Mesendoderm (in vitro differentiated cells): ENCODE results near the gene APP.

Experiments used
- DNase-seq: peaks from one replicate; pipeline ENCODE4 v3.0.0; 2013
- H2AK5ac ChIP-seq: 2 replicates; pipeline ENCODE4 v1.6.1; 2013; ENCODE audit warnings: low read length, inconsistent platforms
- H2BK120ac ChIP-seq: 2 replicates; pipeline ENCODE4 v1.6.1; 2013; ENCODE audit warnings: low read depth, mild to moderate bottlenecking, low read length, moderate library complexity, mixed read lengths
- H2BK15ac ChIP-seq: replicated peaks from 2 replicates; pipeline ENCODE4 v1.6.1; 2013; ENCODE audit warnings: low read depth, mild to moderate bottlenecking, moderate library complexity
- H2BK5ac ChIP-seq: 2 replicates; pipeline ENCODE4 v1.6.1; 2013; ENCODE audit warnings: low read length, inconsistent platforms
- H3K18ac ChIP-seq: 2 replicates; pipeline ENCODE4 v1.6.1; 2013; ENCODE audit warnings: mild to moderate bottlenecking, low read length, mixed read lengths
- H3K23ac ChIP-seq: one replicate; pipeline ENCODE4 v1.6.1; 2013; ENCODE audit warnings: low read length
- H3K27ac ChIP-seq: 2 replicates; pipeline ENCODE4 v1.5.1; 2013; ENCODE audit warnings: low read depth, mild to moderate bottlenecking, inconsistent platforms, low read length, moderate library complexity
- H3K27me3 ChIP-seq: 2 replicates; pipeline ENCODE4 v1.6.1; 2013; ENCODE audit warnings: low read length, control low read depth, mild to moderate bottlenecking, inconsistent platforms; ENCODE audit not compliant: insufficient read depth, poor library complexity
- H3K36me3 ChIP-seq: 2 replicates; pipeline ENCODE4 v1.6.1; 2013; ENCODE audit warnings: low read length, inconsistent platforms; ENCODE audit not compliant: control insufficient read depth, insufficient read depth
- H3K4ac ChIP-seq: one replicate; pipeline ENCODE4 v1.6.1; 2013; ENCODE audit warnings: low read depth, mild to moderate bottlenecking, low read length, moderate library complexity
- H3K4me1 ChIP-seq: 2 replicates; pipeline ENCODE4 v1.6.1; 2013; ENCODE audit warnings: low read depth, low read length, inconsistent platforms; ENCODE audit not compliant: control insufficient read depth
- H3K4me2 ChIP-seq: 2 replicates; pipeline ENCODE4 v1.6.1; 2013; ENCODE audit warnings: low read length
- H3K4me3 ChIP-seq: 2 replicates; pipeline ENCODE4 v1.5.1; 2013; ENCODE audit warnings: mild to moderate bottlenecking, low read length
- H3K56ac ChIP-seq: one replicate; pipeline ENCODE4 v1.6.1; 2013; ENCODE audit warnings: low read length
- H3K79me1 ChIP-seq: 2 replicates; pipeline ENCODE4 v1.6.1; 2013; ENCODE audit warnings: low read length, inconsistent platforms
- H3K79me2 ChIP-seq: 2 replicates; pipeline ENCODE4 v1.6.1; 2013; ENCODE audit warnings: mild to moderate bottlenecking, low read length; ENCODE audit not compliant: control insufficient read depth, insufficient read depth
- H3K9ac ChIP-seq: 2 replicates; pipeline ENCODE4 v1.6.1; 2013; ENCODE audit warnings: low read length, inconsistent platforms
- H4K5ac ChIP-seq: one replicate; pipeline ENCODE4 v1.6.1; 2013; ENCODE audit warnings: low read length
- H4K8ac ChIP-seq: one replicate; pipeline ENCODE4 v1.6.1; 2013; ENCODE audit warnings: low read depth, mild to moderate bottlenecking, control low read depth, low read length, moderate library complexity
- WGBS: extraction: QIAGEN DNeasy Blood & Tissue Kit; methylation state at CpG from one replicate; pipeline ENCODE4 v1.1.7; 2013; ENCODE audit warnings: low lambda C conversion rate, missing lambda C conversion rate; ENCODE audit not compliant: insufficient coverage; ENCODE audit errors: extremely low coverage; 5-methylcytosine and 5-hydroxymethylcytosine counted together

The APP gene

DNA sequence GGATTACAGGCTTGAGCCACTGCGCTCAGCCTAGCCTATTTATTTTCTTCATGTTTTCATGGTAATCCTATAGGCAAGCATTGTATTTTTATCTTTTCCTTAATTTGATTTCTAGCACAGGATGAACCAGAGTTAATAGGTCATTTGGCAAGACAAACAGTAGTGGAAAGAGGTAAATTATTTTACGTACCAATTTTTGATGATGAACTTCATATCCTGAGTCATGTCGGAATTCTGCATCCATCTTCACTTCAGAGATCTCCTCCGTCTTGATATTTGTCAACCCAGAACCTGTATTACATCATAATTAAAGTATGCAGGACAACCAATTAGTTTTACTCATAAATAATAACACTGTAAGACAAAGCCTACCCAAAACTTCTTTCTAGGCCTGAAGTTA, 273.2 kb downstream of the APP start:
- no peak overlapping the region for H3K4me3 ChIP-seq
- H3K4me2 ChIP-seq, result no peak overlapping the region
- WGBS, result no CpG with 5 or more reads among the region's 4 CpGs

DNA sequence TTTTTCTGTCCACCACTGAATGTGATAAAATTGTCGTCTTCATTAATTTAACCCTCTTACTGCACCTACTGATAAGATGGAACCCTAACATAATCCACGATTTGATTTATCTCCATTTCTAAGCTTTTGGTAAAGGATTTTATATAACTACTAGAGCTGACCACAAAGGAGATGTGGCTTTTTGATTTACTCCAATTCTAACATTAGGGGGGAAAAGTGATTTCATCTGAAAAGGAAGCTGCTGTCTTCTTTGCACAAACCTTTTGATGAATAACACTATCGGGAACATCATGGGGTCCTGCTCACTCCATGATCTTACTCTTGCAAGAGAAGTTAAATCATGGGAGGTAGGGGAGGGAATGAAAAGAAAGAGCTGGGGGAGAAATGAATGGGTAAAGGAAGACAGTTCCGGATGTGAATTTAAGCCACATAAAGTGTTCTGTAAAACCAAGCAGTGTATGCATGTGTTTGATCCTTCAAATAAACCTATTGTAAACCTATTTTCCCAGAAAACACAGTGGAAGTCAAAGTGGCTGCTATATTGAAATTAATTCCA, 274.0 kb downstream of the APP start:
- Histone ChIP-seq H3K4me2 (no peak overlapping the region), H2AK5ac (no peak overlapping the region), H2BK5ac (no peak overlapping the region), H3K79me2 (no peaks in the 10 kb centered on the region), H3K18ac (no peak overlapping the region), H2BK120ac (no peak overlapping the region), H3K36me3 (peaks cover 6% of the 10 kb centered on the region), H4K8ac (no peak overlapping the region), H3K23ac (no peak overlapping the region), H3K79me1 (no peaks in the 10 kb centered on the region), H4K5ac (no peak overlapping the region), H2BK15ac (no peak overlapping the region), H3K56ac (no peak overlapping the region), H3K27ac (no peak overlapping the region), H3K9ac (no peak overlapping the region), H3K4ac (no peak overlapping the region), H3K27me3 (no peaks in the 10 kb centered on the region), H3K4me3 (no peak overlapping the region), H3K4me1 (peaks cover 7% of the 10 kb centered on the region)
- WGBS, result no CpG with 5 or more reads among the region's 4 CpGs
- DNase-seq, result no peak

More for the DNA sequence above, 273.2 kb downstream of the APP start:
- no peak for DNase-seq
- no peaks in the 10 kb centered on the region for H3K79me2 ChIP-seq
- no peak overlapping the region for H3K9ac ChIP-seq
- H2BK5ac ChIP-seq, result no peak overlapping the region
- no peak overlapping the region for H2BK120ac ChIP-seq
- H3K36me3 ChIP-seq, result peaks cover 7% of the 10 kb centered on the region
- no peaks in the 10 kb centered on the region for H3K27me3 ChIP-seq
- H3K4ac ChIP-seq, result no peak overlapping the region
- no peaks in the 10 kb centered on the region for H3K79me1 ChIP-seq
- H2AK5ac ChIP-seq, result no peak overlapping the region
- no peak overlapping the region for H2BK15ac ChIP-seq
- H4K5ac ChIP-seq, result no peak overlapping the region
- no peak overlapping the region for H3K27ac ChIP-seq
- no peak overlapping the region for H4K8ac ChIP-seq
- H3K4me1 ChIP-seq, result peaks cover 7% of the 10 kb centered on the region
- no peak overlapping the region for H3K18ac ChIP-seq
- no peak overlapping the region for H3K56ac ChIP-seq
- H3K23ac ChIP-seq, result no peak overlapping the region

DNA sequence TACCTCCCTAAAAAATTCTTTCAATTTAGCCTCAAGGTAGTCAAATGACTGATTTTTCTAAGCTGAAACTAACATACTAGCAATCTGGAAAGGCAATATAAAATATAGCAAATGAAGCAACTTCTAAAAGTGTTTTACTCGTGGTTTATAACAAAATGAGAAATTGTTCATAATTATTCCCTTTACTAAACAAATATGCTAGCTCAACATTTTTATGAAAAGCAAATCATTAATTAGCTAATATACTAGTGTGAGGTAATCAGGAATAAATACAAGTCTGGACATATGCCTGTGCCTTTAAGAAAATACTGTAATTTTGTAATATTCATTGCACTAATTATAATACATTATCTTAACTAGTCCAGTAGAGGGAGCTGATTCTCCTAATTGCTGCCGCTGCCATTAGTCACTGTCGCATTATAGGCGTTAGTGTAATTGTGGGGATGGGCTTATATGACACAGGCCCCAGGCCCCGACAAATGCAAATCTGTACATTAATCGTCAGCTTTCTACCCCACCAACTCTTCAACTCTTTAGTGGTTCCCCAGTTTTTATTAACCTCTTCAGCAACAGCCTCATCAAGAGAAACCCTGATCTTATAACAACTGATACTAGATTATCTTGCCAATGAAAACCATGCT, 274.9 kb downstream of the APP start:
- Histone ChIP-seq H3K23ac (no peak overlapping the region), H3K9ac (no peak overlapping the region), H3K4ac (no peak overlapping the region), H4K8ac (no peak overlapping the region), H3K27me3 (no peaks in the 10 kb centered on the region), H3K27ac (no peak overlapping the region), H3K4me2 (no peak overlapping the region), H3K18ac (no peak overlapping the region), H3K36me3 (peaks cover 6% of the 10 kb centered on the region), H2BK120ac (no peak overlapping the region), H2BK5ac (no peak overlapping the region), H3K79me2 (no peaks in the 10 kb centered on the region), H3K4me1 (peaks cover 7% of the 10 kb centered on the region), H3K4me3 (no peak overlapping the region), H3K56ac (no peak overlapping the region), H3K79me1 (no peaks in the 10 kb centered on the region), H2AK5ac (no peak overlapping the region), H2BK15ac (no peak overlapping the region), H4K5ac (no peak overlapping the region)
- DNase-seq, result no peak
- no CpG with 5 or more reads among the region's 6 CpGs for WGBS

DNA sequence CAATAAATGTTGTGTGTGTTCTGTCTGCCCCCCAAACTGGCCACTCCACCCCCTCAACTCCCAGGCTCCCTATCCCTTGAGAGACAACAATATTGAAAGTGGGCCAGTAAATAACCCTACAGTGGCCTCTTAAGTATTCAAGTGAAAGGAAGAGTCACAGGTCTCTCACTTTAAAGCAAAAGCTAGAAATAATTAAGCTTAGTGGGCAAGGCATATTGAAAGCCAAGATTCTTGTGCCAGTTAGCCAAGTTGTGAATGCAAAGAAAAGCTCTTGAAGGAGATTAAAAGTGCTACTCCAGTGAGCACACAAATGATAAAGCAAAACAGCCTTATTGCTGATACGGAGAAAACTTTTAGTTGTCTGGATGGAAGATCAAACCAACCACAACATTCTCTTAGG, 277.4 kb downstream of the APP start:
- no peak overlapping the region for H4K5ac ChIP-seq
- H3K79me2 ChIP-seq, result no peaks in the 10 kb centered on the region
- H2BK5ac ChIP-seq, result no peak overlapping the region
- H2BK120ac ChIP-seq, result no peak overlapping the region
- H3K9ac ChIP-seq, result no peak overlapping the region
- no peak overlapping the region for H3K56ac ChIP-seq
- H3K18ac ChIP-seq, result no peak overlapping the region
- no peak overlapping the region for H2BK15ac ChIP-seq
- H3K27me3 ChIP-seq, result no peaks in the 10 kb centered on the region
- H3K79me1 ChIP-seq, result peaks cover 2% of the 10 kb centered on the region
- no peak overlapping the region for H4K8ac ChIP-seq
- no peak overlapping the region for H3K4ac ChIP-seq
- H3K27ac ChIP-seq, result no peak overlapping the region
- peaks cover 2% of the 10 kb centered on the region for H3K36me3 ChIP-seq
- no peak overlapping the region for H2AK5ac ChIP-seq
- no peaks in the 10 kb centered on the region for H3K4me1 ChIP-seq
- no peak overlapping the region for H3K23ac ChIP-seq
- no peak overlapping the region for H3K4me2 ChIP-seq
- no peak for DNase-seq
- no CpG with 5 or more reads among the region's 1 CpG for WGBS
- no peak overlapping the region for H3K4me3 ChIP-seq

DNA sequence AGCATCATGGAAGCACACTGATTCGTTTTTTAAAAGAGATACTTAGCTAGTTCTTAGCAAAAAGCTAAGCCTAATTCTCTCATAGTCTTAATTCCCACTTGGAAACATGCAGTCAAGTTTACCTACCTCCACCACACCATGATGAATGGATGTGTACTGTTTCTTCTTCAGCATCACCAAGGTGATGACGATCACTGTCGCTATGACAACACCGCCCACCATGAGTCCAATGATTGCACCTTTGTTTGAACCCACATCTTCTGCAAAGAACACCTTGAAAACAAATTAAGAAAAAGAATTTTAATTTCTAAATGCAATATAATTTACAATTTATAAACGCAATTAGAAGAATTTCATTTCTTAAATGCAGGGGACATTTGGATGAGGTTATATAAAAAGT, 279.0 kb downstream of the APP start:
- H3K27me3 ChIP-seq, result no peaks in the 10 kb centered on the region
- peaks cover 2% of the 10 kb centered on the region for H3K79me1 ChIP-seq
- no peak overlapping the region for H3K4ac ChIP-seq
- H3K9ac ChIP-seq, result no peak overlapping the region
- H3K4me1 ChIP-seq, result no peaks in the 10 kb centered on the region
- H4K5ac ChIP-seq, result no peak overlapping the region
- H3K18ac ChIP-seq, result no peak overlapping the region
- 100% methylated on average over 1 of the region's 5 CpGs for WGBS
- no peak overlapping the region for H2BK120ac ChIP-seq
- no peak overlapping the region for H2BK15ac ChIP-seq
- no peaks in the 10 kb centered on the region for H3K79me2 ChIP-seq
- peaks cover 2% of the 10 kb centered on the region for H3K36me3 ChIP-seq
- no peak overlapping the region for H2AK5ac ChIP-seq
- H3K56ac ChIP-seq, result no peak overlapping the region
- DNase-seq, result no peak
- H2BK5ac ChIP-seq, result no peak overlapping the region
- no peak overlapping the region for H3K27ac ChIP-seq
- H3K4me2 ChIP-seq, result no peak overlapping the region
- no peak overlapping the region for H3K4me3 ChIP-seq
- H3K23ac ChIP-seq, result no peak overlapping the region
- no peak overlapping the region for H4K8ac ChIP-seq

DNA sequence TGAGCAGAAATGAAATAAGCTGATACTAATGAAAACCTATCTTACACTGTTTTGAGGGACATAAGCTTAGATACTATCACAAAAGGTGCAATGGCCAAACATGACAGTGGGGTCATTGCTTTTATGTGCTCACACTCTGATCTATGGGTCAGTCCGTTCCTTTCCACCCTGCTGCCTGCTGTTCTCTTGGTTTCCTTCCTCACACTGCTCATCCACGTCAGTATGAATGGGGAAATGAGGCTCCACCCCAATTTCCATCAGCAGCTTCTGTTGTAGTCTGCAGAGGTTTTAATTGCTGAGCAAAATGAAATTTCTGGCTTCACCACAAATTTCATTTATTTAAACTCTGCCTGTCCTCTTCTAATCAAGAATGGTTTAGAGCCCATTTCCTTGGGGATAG, 280.6 kb downstream of the APP start:
- H4K5ac ChIP-seq, result no peak overlapping the region
- H3K4me3 ChIP-seq, result no peak overlapping the region
- no peak overlapping the region for H2BK15ac ChIP-seq
- no peak overlapping the region for H3K56ac ChIP-seq
- H4K8ac ChIP-seq, result no peak overlapping the region
- no peak overlapping the region for H2AK5ac ChIP-seq
- H3K79me1 ChIP-seq, result peaks cover 3% of the 10 kb centered on the region
- no peak for DNase-seq
- no peaks in the 10 kb centered on the region for H3K4me1 ChIP-seq
- no peak overlapping the region for H3K9ac ChIP-seq
- H3K18ac ChIP-seq, result no peak overlapping the region
- no peak overlapping the region for H2BK5ac ChIP-seq
- WGBS, result no CpG with 5 or more reads among the region's 2 CpGs
- no peak overlapping the region for H3K23ac ChIP-seq
- no peak overlapping the region for H3K27ac ChIP-seq
- no peak overlapping the region for H3K4me2 ChIP-seq
- peaks cover 3% of the 10 kb centered on the region for H3K36me3 ChIP-seq
- no peaks in the 10 kb centered on the region for H3K79me2 ChIP-seq
- no peaks in the 10 kb centered on the region for H3K27me3 ChIP-seq
- no peak overlapping the region for H2BK120ac ChIP-seq
- no peak overlapping the region for H3K4ac ChIP-seq
